A549 treated with Mapracorat at 1 μM for 4 hours (cell line): ENCODE data around the gene CACNG5. TPM values are rescaled to one million over a fixed set of nuclear protein-coding genes. Genes with fewer than 3 reads are reported as not detected.

Experiments used
- total RNA-seq: library from RNA; stranded (reverse); fragments of 200-300 nt; extraction: Qiagen RNA extraction; gene quantifications from 5 replicates; pipeline ENCODE4 v1.2.3, GENCODE V29; 2022

CACNG5 gene
- total RNA-seq = 0.13 TPM in 1 of 5 replicates, not detected in the others

GRCh38 chr17:66834919-66835454 is at the start of gene CACNG5:
Gene CACNG5 (plus strand): TSS chr17:66835117. CDS start chr17:66877333, 42,216 bp downstream.

Other genes starting within 250 kb of the CACNG5 start
- gene CACNG4, start 129.6 kb downstream of the CACNG5 start, total RNA-seq = 10.3 to 14.1 TPM (median 13.3 TPM) in 5 replicates
- gene CACNG1, start 209.4 kb downstream of the CACNG5 start, total RNA-seq = not detected in 5 replicates